HepG2 (cell line): ENCODE measurements around the gene BCKDHA. TPM values are rescaled to one million over a fixed set of nuclear protein-coding genes. Genes with fewer than 3 reads are reported as not detected.
A peak's percentile ranks its signal among the peaks of the same experiment; 100 is the strongest.

Experiments
- ATAC-seq: fragments of 200-7000 bp; cut with Tn5 transposase; 3 replicates; pipeline ENCODE4 v1.9.1; 2020; ENCODE audit warnings: mild to moderate bottlenecking, moderate library complexity
- BruUV-seq: library from RNA; stranded (reverse); fragments of 400-500 nt; replicated peaks from 2 replicates; lab custom pipeline; 2021; lab: Mats Ljungman, UMichigan
- CTCF ChIA-PET: fragments of 300-600 bp; formaldehyde crosslinking; extraction: SDS; loops from one replicate; lab custom pipeline; 2021; ENCODE audit warnings: low total read pairs, inconsistent platforms, low intra/inter-chr PET ratio; lab: Yijun Ruan, JAX
- POLR2A ChIA-PET: fragments of 350-600 bp; sonication (Branson Sonifier 250); formaldehyde crosslinking; loops from one replicate; lab custom pipeline; 2020; ENCODE audit warnings: antibody characterized with exemption, inconsistent platforms; lab: Yijun Ruan, JAX
- DNase-seq: peaks from one replicate; pipeline ENCODE4 v3.0.0-alpha.2; 2015; ENCODE audit warnings: low spot score
- FAIRE-seq: peaks from 3 replicates; lab custom pipeline; 2011; peaks lifted over from hg19 to GRCh38; lab: Jason Lieb, UNC
- H2AFZ ChIP-seq: one replicate; pipeline ENCODE4 v1.6.1; 2011; ENCODE audit warnings: low read length, inconsistent platforms
- H3K27ac ChIP-seq: fragments of 300-600 bp; 3 replicates; pipeline ENCODE4 v1.8.0; 2011; ENCODE audit warnings: mixed run types, mild to moderate bottlenecking, mixed read lengths, low read length, inconsistent platforms; ENCODE audit not compliant: insufficient read depth; ENCODE audit errors: extremely low read length
- H3K27me3 ChIP-seq, 2 experiments: fragments of 200-600 bp in 1 of 2; 2 replicates in 1 of 2; 3 replicates in 1 of 2; pipeline versions ENCODE4 v1.6.0 to v1.8.0; 2011; ENCODE audit warnings: low read length in 2 of 2, mild to moderate bottlenecking in 2 of 2, moderate library complexity in 2 of 2, inconsistent platforms in 1 of 2; ENCODE audit not compliant: insufficient read depth in 2 of 2, control insufficient read depth in 1 of 2
- H3K36me3 ChIP-seq, 2 experiments: fragments of 200-600 bp in 1 of 2; replicated peaks in 1 of 2; 2 replicates in 1 of 2; 3 replicates in 1 of 2; pipeline versions ENCODE4 v1.5.1 to v1.8.0; 2011; ENCODE audit warnings: low read length in 2 of 2, inconsistent platforms in 1 of 2; ENCODE audit not compliant: insufficient read depth in 2 of 2, control insufficient read depth in 1 of 2
- H3K4me1 ChIP-seq: 2 replicates; pipeline ENCODE4 v1.5.1; 2012; ENCODE audit warnings: low read length, inconsistent platforms; ENCODE audit not compliant: insufficient read depth
- H3K4me2 ChIP-seq: 2 replicates; pipeline ENCODE4 v1.6.0; 2011; ENCODE audit warnings: low read depth, low read length, inconsistent platforms
- H3K4me3 ChIP-seq, 3 experiments: fragments of 200-600 bp in 1 of 3; sonication (generic), shearing (Covaris generic) in 1 of 3; replicated peaks in 1 of 3; 2 replicates each; pipeline ENCODE4 v1.5.1; 2011 to 2016; ENCODE audit warnings: low read length in 3 of 3, inconsistent platforms in 2 of 3, low read depth in 2 of 3, mild to moderate bottlenecking in 2 of 3, control low read depth in 1 of 3, mixed read lengths in 1 of 3; ENCODE audit not compliant: insufficient read depth in 1 of 3
- H3K79me2 ChIP-seq: one replicate; pipeline ENCODE4 v1.6.1; 2011; ENCODE audit warnings: low read length, inconsistent platforms; ENCODE audit not compliant: insufficient read depth
- H3K9ac ChIP-seq: 2 replicates; pipeline ENCODE4 v1.6.0; 2011; ENCODE audit warnings: mild to moderate bottlenecking, low read depth, low read length, inconsistent platforms; ENCODE audit not compliant: insufficient read depth
- H3K9me3 ChIP-seq: 2 replicates; pipeline ENCODE4 v1.5.1; 2012; ENCODE audit warnings: mild to moderate bottlenecking, low read length
- H4K20me1 ChIP-seq: 2 replicates; pipeline ENCODE4 v1.6.0; 2011; ENCODE audit warnings: inconsistent platforms, mild to moderate bottlenecking, low read length, moderate library complexity; ENCODE audit not compliant: insufficient read depth
- AGO1 ChIP-seq: fragments of 200-400 bp; formaldehyde crosslinking; IDR thresholded peaks from 2 replicates; pipeline ENCODE4 v1.6.1; 2017; ENCODE audit warnings: mild to moderate bottlenecking, low read depth, low read length, moderate library complexity; ENCODE audit not compliant: poor library complexity, severe bottlenecking
- HNRNPUL1 ChIP-seq: fragments of 200-400 bp; formaldehyde crosslinking; IDR thresholded peaks from 2 replicates; pipeline ENCODE4 v1.6.1; 2017; ENCODE audit warnings: low read depth, mild to moderate bottlenecking, low read length, moderate library complexity
- PHF20 ChIP-seq: sonication (generic); formaldehyde crosslinking; IDR thresholded peaks from 2 replicates; pipeline ENCODE4 v1.5.0; 2020; ENCODE audit warnings: mild to moderate bottlenecking, missing genetic modification reagents
- RFXAP ChIP-seq: sonication (generic); formaldehyde crosslinking; IDR thresholded peaks from 2 replicates; pipeline ENCODE4 v1.4.0; 2020; ENCODE audit warnings: missing genetic modification reagents, borderline replicate concordance
- SIN3A ChIP-seq: IDR thresholded peaks from 2 replicates; pipeline ENCODE4 v1.6.1; 2011; ENCODE audit warnings: low read depth, mild to moderate bottlenecking, control low read depth, low read length, borderline replicate concordance
- ZNF333 ChIP-seq: sonication (generic); formaldehyde crosslinking; IDR thresholded peaks from 2 replicates; pipeline ENCODE4 v1.4.0; 2020; ENCODE audit warnings: mild to moderate bottlenecking, missing genetic modification reagents, borderline replicate concordance
- ZNF350 ChIP-seq: sonication (generic); formaldehyde crosslinking; IDR thresholded peaks from 2 replicates; pipeline ENCODE4 v1.4.0; 2020; ENCODE audit warnings: mild to moderate bottlenecking, low read depth, missing genetic modification reagents, borderline replicate concordance
- ZNF766 ChIP-seq: sonication (generic); formaldehyde crosslinking; IDR thresholded peaks from 2 replicates; pipeline ENCODE4 v1.5.0; 2020; ENCODE audit warnings: missing genetic modification reagents, borderline replicate concordance
- ZSCAN22 ChIP-seq: sonication (generic); formaldehyde crosslinking; IDR thresholded peaks from 2 replicates; pipeline ENCODE4 v1.4.0; 2020; ENCODE audit warnings: mild to moderate bottlenecking, missing genetic modification reagents
- WGBS: methylation state at CpG from one replicate; pipeline ENCODE4 v1.1.6; 2017; ENCODE audit warnings: low lambda C conversion rate; 5-methylcytosine and 5-hydroxymethylcytosine counted together
- in situ Hi-C: cut with HindIII; loops from 2 replicates; pipeline ENCODE4 v1.10.0; 2017; ENCODE audit warnings: low pct_unique_long_range_greater_than_20kb; ENCODE audit not compliant: extremely low pct_ligation_motif_present
- intact Hi-C: fragments of 100-400 bp; cut with micrococcal nuclease; formaldehyde crosslinking; loops from one replicate; pipeline ENCODE4 v1.10.0; 2022; ENCODE audit not compliant: unreplicated experiment
- polyA plus RNA-seq, 8 experiments: library from polyadenylated mRNA; depleted of rRNA in 3 of 8; stranded (reverse) in 7 of 8; unstranded in 1 of 8; fragments of >200 nt; fragmentation: Illumina TruSeq in 4 of 8; extraction: Trizol in 4 of 8; gene quantifications; 2 replicates each; pipeline versions ENCODE4 v1.2.1 to v1.2.3, GENCODE V29; 2011 to 2016; ENCODE audit warnings: low read depth in 4 of 8, missing spikeins in 1 of 8, mixed read lengths in 1 of 8; ENCODE audit not compliant: insufficient read depth in 1 of 8
- total RNA-seq, 5 experiments: library from RNA; depleted of rRNA; stranded (reverse); fragments of >200 nt; fragmentation: Illumina TruSeq; extraction: Trizol; gene quantifications; 2 replicates each; pipeline ENCODE4 v1.2.3, GENCODE V29; 2016; ENCODE audit warnings: low read depth in 1 of 5
- TF ChIP-seq, protein P1 (sequence below): sonication (generic); formaldehyde crosslinking; IDR thresholded peaks from 2 replicates; pipeline ENCODE4 v1.8.0; 2022; ENCODE audit warnings: missing genetic modification reagents, mild to moderate bottlenecking, inconsistent platforms, borderline replicate concordance
- TF ChIP-seq, protein P2 (sequence below): sonication (generic); formaldehyde crosslinking; IDR thresholded peaks from 2 replicates; pipeline ENCODE4 v1.4.0; 2020; ENCODE audit warnings: missing genetic modification reagents
- TF ChIP-seq, protein P3 (sequence below): sonication (generic); formaldehyde crosslinking; IDR thresholded peaks from 2 replicates; pipeline ENCODE4 v1.4.0; 2020; ENCODE audit warnings: missing genetic modification reagents

The BCKDHA gene
- total and polyA plus RNA-seq, 2 of the 13 experiments (the other 11 are each of a cell fraction or from before 2014, with no cell fraction given), result 11.8 to 31.5 TPM

DNA sequence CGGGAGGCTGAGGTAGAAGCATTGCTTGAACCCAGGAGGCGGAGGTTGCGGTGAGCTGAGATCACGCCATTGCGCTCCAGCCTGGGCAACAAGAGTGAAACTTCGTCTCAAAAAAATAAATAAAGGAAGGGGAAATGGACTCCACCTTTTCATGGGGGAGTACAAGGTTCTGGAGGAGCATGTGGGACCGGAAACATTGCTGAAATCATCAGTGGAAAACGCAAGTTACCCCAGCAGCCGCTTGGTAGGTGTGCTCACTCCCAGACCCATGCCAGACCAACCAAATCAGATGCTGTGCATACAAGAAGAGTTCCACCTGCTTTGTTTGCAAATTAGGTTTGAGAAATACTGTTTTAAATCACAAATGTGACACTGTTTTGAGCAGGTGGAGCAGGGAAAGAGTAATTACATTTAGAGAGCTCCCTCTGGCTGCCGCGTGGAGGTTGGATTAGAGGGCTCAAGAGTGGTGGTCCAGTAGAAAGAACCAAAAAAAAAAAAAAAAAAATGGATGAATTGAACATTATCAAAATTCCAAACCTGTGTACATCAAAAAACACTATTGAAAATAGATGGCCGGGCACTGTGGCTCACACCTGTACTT, 50.2 kb downstream of the BCKDHA start (continued):
- TF ChIP-seq PHF20 (CRISPR knock-in tag) (no peak), HNRNPUL1 (no peak)
- TF ChIP-seq, protein P1, sequence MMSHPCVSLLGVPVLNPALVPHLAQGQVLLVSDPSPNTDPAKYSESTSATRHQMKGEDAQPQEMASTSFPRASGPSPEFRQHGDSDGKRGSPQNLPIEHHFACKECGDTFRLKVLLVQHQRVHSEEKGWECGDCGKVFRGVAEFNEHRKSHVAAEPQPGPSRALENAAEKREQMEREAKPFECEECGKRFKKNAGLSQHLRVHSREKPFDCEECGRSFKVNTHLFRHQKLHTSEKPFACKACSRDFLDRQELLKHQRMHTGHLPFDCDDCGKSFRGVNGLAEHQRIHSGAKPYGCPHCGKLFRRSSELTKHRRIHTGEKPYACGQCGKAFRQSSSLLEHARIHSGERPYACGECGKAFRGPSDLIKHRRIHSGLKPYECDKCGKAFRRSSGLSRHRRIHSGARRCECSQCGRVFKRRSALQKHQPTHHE (CRISPR knock-in tag), result no peak

DNA sequence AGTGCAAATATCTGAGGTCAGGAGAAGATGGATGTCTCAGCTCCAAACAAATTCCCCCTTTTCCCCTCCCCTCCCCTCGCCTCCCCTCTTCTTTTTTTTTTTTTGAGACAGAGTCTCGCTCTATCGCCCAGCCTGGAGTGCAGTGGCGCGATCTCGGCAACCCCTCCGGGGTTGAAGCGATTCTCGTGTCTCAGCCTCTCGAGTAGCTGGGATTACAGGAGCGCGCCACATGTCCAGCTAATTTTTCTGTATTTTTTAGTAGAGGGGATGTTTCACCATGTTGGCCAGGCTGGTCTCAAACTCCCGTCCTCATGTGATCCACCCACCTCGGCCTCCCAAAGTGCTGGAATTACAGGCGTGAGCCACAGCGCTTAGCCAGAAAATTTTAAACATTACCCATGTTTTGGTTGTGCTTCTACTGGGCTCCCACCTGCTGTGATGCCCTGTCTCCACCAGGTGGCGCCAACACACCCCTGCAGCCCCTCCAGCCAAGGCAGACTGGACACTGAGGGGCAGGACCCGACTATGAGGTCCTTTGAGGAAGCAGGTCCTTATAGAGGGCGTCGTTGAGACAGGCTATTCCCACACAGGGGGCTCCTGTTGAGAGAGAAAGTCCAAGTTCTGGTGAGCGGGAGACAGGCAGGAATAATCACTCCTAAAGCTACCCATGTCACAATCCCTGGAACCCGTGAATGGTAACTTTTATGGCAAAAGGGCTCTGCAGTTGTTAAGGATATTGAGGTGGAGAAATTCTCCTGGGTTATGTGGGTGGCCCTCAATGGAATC, 51.7 kb downstream of the BCKDHA start:
- in situ Hi-C loops, result no loop called here
- no peak overlapping the region for H2AFZ ChIP-seq
- no peak overlapping the region for H3K27ac ChIP-seq
- DNase-seq (peak; percentile 59), ATAC-seq (peak; percentile 95), FAIRE-seq (peak; percentile 55)
- peak overlapping the region; percentile 58 for H3K4me2 ChIP-seq
- CTCF ChIA-PET, result interaction anchor here (1.3 to 2.9 kb wide), 5 partner anchors 88 to 121 kb away, joined by 4 to 37 read pairs (median 12); no protein-coding TSS in a partner anchor
- H3K9ac ChIP-seq, result no peak overlapping the region
- WGBS, result 19% methylated on average over 21 of the region's 22 CpGs
- no peaks in the 10 kb centered on the region for H3K36me3 ChIP-seq
- no peak overlapping the region for H3K4me3 ChIP-seq
- 0 out of 2 replicates have a peak, but pooled peaks cover 4% of the 10 kb centered on the region for H3K4me1 ChIP-seq
- H3K27me3 ChIP-seq, result peaks cover 0 to 4% of the 10 kb centered on the region in 2 experiments; a peak in 1 of 5 replicates
- POLR2A ChIA-PET, result interaction anchor here (1.2 to 2.1 kb wide), 2 partner anchors 10 to 114 kb away, joined by 4 to 10 read pairs; partner anchors contain the start of gene DMAC2
- no peaks in the 10 kb centered on the region for H3K9me3 ChIP-seq
- intact Hi-C loops, result loop anchor here (1.0 kb wide), 3 partner anchors 42 to 121 kb away; no protein-coding TSS in a partner anchor
- H3K79me2 ChIP-seq, result no peaks in the 10 kb centered on the region
- no TSS peak for BruUV-seq
- H4K20me1 ChIP-seq, result no peaks in the 10 kb centered on the region
- TF ChIP-seq ZNF350 (CRISPR knock-in tag), result peak; percentile 38; the same call in 1 of the 2 replicates
- no peak for TF ChIP-seq ZNF333 (CRISPR knock-in tag)
- no peak for TF ChIP-seq SIN3A
- TF ChIP-seq, protein P2, sequence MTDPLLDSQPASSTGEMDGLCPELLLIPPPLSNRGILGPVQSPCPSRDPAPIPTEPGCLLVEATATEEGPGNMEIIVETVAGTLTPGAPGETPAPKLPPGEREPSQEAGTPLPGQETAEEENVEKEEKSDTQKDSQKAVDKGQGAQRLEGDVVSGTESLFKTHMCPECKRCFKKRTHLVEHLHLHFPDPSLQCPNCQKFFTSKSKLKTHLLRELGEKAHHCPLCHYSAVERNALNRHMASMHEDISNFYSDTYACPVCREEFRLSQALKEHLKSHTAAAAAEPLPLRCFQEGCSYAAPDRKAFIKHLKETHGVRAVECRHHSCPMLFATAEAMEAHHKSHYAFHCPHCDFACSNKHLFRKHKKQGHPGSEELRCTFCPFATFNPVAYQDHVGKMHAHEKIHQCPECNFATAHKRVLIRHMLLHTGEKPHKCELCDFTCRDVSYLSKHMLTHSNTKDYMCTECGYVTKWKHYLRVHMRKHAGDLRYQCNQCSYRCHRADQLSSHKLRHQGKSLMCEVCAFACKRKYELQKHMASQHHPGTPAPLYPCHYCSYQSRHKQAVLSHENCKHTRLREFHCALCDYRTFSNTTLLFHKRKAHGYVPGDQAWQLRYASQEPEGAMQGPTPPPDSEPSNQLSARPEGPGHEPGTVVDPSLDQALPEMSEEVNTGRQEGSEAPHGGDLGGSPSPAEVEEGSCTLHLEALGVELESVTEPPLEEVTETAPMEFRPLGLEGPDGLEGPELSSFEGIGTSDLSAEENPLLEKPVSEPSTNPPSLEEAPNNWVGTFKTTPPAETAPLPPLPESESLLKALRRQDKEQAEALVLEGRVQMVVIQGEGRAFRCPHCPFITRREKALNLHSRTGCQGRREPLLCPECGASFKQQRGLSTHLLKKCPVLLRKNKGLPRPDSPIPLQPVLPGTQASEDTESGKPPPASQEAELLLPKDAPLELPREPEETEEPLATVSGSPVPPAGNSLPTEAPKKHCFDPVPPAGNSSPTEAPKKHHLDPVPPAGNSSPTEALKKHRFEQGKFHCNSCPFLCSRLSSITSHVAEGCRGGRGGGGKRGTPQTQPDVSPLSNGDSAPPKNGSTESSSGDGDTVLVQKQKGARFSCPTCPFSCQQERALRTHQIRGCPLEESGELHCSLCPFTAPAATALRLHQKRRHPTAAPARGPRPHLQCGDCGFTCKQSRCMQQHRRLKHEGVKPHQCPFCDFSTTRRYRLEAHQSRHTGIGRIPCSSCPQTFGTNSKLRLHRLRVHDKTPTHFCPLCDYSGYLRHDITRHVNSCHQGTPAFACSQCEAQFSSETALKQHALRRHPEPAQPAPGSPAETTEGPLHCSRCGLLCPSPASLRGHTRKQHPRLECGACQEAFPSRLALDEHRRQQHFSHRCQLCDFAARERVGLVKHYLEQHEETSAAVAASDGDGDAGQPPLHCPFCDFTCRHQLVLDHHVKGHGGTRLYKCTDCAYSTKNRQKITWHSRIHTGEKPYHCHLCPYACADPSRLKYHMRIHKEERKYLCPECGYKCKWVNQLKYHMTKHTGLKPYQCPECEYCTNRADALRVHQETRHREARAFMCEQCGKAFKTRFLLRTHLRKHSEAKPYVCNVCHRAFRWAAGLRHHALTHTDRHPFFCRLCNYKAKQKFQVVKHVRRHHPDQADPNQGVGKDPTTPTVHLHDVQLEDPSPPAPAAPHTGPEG (CRISPR knock-in tag), result no peak
- no peak for TF ChIP-seq AGO1
- TF ChIP-seq RFXAP (CRISPR knock-in tag), result no peak
- TF ChIP-seq ZNF766 (CRISPR knock-in tag), result no peak
- TF ChIP-seq ZSCAN22 (CRISPR knock-in tag), result no peak
- TF ChIP-seq, protein P3, sequence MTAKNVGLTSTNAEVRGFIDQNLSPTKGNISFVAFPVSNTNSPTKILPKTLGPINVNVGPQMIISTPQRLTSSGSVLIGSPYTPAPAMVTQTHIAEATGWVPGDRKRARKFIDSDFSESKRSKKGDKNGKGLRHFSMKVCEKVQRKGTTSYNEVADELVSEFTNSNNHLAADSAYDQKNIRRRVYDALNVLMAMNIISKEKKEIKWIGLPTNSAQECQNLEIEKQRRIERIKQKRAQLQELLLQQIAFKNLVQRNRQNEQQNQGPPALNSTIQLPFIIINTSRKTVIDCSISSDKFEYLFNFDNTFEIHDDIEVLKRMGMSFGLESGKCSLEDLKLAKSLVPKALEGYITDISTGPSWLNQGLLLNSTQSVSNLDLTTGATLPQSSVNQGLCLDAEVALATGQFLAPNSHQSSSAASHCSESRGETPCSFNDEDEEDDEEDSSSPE (CRISPR knock-in tag), result 0 out of 2 replicates have a peak, but pooled peaks have one; percentile 20
